Posterior vena cava (tissue), 2 donors: Measurements from ENCODE around the gene HDAC4. TPM values are rescaled to one million over a fixed set of nuclear protein-coding genes. Genes with fewer than 3 reads are reported as not detected.

Source experiments
- DNase-seq: peaks from one replicate; pipeline ENCODE4 v3.0.0-alpha.2; 2020; ENCODE audit warnings: low spot score
- intact Hi-C, 2 donors: fragments of 100-400 bp; cut with DNase I; formaldehyde crosslinking; loops; one replicate each; pipeline versions ENCODE4 v1.14.1 to v1.14.2; 2022 to 2023
- total RNA-seq, 2 donors: library from RNA; stranded (reverse); fragmentation: NEBNext Ultra II Directional; extraction: Animal tissue kit (Norgen Biotek cat#: 25700); gene quantifications; one replicate each; pipeline ENCODE4 v1.2.1, GENCODE V29; 2021
- donor health status: DM: yes; HTN: yes; CAD: no.
- donor health status: DM: yes; HTN: yes; CAD: no.

The HDAC4 gene
- total RNA-seq, 2 donors from 2014 or later: 47.6 to 66.9 TPM

DNA sequence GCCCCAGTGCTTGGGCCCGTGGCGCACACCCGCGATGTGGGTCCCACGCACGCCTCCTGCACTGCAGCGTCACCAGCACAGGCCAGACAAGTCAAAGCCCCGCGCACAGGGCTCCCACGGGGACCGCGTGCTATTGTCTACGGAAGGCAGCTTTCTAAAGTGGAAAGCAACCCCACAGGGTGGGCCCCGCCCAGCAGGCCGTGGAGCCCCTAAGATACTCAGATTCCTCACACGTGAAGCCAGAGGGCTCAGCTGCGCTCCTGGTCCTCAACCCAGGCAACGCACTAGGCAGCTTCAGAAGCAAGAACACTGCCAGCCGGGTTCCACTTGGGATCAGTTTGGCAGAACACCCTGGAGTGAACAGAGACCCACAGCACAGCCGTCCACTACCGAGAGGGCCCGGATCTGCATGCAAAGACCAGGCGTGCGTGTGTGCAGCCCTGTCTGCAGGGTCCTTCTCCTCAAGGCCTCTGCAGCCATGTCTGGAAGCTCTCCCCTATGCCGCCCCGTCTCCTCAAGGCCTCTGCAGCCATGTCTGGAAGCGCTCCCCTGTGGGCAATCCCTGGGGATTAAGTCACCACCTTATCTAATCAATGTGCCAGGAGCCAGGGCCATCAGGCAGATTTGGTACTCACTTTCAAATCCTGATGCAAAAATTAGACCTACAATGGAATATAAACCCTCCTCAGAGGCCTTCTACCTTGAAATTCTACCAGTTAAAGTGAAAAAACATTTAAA, 231.3 kb downstream of the HDAC4 start:
- intact Hi-C loops: no loop called here
- DNase-seq: peak; percentile 57

DNA sequence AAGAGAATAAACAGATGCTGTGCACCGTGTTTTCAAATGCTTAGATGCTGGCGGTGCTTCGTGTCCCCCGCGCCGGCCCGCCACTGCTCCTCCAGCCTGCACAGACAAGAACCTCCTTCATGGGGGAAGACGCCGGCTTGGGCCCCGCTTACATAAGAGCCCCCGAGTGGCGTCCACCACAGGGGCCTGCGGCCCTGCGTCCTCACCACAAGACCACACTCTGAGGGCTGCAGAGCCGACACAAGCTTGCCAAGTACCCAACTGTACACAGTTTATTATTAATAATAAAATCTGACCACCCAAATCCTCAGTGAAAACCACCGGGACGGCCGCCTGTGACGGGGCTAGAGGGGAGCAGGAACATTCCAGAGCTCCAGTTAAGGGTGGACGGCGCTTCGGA, 232.2 kb downstream of the HDAC4 start:
- intact Hi-C loops: no loop called here
- DNase-seq: peak; percentile 62

DNA sequence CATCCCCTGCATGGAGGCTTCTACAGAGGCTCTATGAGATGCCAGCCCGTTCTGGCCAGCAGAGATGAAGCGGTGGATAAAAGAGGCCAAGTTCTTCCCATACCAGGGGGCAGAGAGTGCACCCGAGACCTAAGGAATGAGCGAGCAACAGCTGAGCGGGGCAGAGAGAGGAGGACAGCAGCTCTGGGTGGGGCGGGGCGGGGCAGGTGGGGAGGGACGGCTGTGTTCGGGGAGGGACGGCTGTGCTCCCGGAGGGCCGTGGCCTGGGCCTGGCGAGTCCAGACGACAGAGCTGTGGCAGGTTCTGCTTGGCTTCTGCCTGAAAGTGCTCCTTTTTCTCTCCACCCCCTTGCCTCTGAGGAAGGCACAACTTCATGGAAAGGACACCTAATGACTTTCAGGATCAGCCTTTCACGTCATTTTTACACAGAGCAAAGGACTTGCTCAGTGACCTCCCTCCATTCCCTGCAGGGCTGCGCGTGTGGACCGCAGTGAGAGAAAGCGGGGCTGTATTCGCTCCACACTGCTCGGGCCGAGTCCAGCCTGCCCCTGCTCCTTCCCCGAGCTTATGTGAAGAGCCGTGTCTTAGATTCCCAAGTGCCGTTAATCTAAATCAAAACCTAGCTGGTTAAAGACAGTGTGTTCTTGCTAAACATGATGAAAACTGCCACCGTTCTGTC, 232.9 kb downstream of the HDAC4 start:
- DNase-seq: peak; percentile 55

DNA sequence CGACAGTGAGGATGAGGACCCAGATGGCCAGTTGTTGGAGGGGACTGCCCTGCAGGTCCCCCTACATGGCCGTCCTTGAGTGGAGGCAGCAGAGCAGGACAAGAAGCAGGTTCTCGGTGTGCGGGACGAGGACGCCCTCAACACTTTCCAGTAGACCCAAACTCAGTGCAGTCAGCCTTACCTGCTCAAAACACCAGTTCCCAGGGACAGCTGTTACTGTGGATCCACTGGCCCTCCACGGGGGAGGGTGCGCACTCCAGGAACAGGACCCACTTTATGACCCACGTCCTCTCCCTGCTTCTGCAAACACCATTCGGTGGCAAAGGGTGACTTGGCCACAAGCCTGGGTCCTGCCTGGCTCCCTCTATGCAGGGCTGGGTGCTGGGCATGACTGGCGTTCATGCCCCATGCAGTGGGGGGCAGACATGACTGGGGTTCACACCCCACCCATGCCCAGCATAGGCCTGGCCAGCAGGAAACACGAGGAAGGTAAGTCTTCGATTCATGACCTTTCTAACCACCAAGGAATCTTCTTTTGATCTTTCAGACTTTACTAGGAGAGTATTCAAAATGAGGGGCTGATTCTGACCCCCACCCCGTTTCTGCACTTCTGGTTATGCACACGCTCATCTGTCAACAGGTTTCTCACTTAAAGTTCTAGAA, 233.7 kb downstream of the HDAC4 start:
- peak; percentile 63 for DNase-seq
- intact Hi-C loops: no loop called here

More for the DNA sequence above, 232.9 kb downstream of the HDAC4 start:
- intact Hi-C loops: no loop called here

DNA sequence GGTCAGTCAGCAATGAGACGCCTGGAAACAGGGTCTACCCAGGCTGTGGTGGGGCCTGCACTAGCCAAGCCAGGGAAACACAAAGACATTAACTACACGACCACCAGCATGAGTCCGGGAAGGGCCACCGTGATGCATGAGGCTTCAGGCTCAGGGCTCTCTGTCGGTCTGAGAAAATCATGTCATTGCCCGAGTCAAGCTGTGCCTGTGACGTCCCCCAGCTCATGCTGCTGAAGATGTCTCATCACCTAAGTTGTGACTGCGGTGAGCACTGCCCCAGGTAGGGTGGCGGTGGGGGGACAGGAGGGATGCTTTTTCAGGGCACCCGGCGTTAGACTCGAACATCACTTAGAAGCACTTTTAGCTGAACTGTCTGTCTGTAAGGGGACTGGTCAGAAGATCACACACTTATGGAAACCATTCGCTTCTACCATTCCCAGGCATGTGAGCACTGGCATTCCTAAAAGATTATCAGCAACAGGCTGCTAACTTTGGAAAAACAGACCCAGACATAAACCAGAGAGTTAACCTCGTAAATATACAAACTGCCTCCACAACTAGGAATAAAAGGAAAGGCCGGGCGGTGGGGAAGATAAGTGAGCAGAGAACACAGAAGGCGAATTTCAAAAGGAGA, 234.5 kb downstream of the HDAC4 start:
- DNase-seq: peak; percentile 73
- intact Hi-C loops: no loop called here

DNA sequence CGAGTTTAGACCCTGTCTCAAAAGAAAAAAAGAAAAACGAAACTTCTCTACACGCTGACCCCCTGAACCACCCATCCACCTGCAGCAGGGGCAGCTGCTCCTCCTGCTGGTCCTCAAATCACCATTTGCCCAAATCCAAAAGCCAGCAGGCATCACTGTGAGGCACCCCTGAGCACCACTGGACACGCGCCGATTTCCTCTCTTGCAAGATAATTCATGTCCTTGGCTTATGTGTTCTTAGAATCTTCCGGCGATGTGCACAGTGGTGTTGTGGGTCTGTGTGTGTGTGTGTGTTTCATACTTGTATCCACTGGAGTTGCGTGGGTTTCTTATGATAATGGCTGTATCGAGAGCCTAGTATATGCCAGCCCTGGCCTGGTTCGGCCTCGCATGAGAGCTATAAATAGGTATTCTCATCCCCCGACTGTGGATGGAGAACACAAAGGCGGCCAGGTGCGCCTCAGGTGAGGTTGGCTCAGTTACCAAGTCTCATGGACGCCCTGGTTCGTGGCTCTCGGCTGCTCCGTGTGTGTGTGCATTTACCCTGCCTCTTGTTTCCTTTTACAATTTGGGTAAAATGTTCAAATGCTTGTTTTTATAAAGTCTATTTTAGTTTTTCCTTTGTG, 235.5 kb downstream of the HDAC4 start:
- DNase-seq: peak; percentile 62

DNA sequence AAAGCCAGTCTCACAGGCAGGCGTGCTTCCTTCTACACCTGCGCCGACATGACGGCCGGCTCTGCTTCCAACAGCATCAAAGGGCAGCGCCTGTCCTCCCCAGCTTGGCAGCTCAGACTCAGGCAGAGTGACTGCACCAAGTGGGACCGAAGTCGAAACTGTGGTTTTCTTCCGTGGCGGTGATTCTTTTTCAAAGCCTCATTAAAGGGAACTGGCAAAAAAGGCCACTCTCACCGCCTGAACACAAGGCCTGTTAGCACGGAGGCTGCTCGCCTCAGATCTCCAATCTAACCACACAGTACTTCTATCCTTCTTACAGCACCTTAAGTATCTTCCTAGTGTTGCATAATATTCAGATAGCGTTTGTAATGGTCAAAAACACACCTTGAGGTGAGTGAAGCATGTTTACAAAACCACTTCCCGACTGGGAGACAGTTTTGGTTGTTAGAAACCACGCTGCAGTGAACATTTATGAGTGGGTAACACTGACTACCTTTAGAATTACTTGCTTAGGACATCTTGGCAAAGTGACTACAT, 236.4 kb downstream of the HDAC4 start:
- DNase-seq: peak; percentile 58
- intact Hi-C loops: no loop called here

More for the DNA sequence above, 235.5 kb downstream of the HDAC4 start:
- intact Hi-C loops: no loop called here

DNA sequence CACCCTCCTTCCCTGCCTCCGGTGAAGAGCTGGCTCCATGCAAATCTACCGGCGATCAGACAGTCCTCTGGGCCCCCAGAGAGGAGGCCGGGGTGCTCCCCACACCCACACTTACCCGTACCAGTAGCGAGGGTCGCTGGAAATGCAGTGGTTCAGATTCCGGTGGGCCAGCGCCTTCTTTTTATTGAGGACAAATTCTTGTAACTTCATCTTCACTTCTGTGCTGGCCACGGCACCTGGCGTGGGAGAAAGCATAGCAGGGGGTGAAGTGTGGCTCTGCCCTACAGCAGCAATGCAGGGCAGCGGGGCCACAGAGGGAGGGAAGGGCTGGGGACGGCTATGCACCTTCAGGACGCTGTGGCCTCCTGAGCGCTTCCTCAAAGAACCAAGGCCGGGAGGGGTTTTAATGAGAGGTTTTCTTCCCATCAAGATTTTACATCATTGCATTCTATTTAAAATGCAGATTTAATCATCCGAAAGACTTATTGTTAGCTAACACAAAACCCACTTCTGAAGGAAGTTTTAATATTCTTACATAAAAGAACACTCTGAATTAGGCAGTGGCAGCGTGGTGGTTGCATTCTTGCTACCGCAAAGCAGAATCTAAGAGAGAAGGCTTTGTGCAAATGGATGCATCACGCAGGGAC, 237.0 kb downstream of the HDAC4 start:
- intact Hi-C loops: loop anchor here in 1 of 2 donors (1.0 kb wide), 1 partner anchor 33 kb away; no protein-coding TSS in a partner anchor
- DNase-seq: peak; percentile 55

DNA sequence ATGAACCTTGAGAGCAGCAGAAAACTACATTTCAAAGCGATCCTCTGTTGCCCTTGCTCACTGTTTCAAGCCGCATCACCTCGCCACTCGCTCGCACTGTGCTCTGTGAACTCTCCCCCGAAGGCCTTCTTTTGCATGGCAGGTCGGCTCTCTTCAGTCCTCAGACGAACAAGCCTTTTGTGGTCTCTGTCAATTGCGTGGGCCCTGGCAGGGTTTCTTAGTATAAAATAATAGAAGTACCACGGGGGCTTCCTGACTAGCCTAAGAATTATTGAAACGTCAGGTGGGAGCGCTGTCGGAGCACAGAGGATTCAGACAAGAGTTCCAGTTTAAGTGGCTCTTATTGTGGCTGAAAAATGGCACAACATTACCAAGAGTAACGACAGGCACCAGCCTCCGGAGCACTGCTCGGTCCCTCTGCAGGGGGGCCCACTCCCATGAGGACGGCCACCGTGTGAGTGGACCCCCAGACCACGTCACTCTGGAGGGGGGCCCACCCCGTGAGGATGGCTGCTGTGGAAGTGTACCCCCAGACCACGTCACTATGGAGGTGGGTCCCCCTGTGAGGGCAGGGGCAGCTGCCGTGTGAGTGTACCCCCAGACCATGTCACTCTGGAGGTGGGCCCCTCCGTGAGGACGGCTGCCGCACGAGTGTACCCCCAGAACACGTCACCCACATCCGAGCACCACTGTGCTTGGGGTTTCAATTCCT, 237.7 kb downstream of the HDAC4 start:
- DNase-seq: peak; percentile 35
- intact Hi-C loops: loop anchor here in 1 of 2 donors (1.0 kb wide), 1 partner anchor 34 kb away; no protein-coding TSS in a partner anchor

DNA sequence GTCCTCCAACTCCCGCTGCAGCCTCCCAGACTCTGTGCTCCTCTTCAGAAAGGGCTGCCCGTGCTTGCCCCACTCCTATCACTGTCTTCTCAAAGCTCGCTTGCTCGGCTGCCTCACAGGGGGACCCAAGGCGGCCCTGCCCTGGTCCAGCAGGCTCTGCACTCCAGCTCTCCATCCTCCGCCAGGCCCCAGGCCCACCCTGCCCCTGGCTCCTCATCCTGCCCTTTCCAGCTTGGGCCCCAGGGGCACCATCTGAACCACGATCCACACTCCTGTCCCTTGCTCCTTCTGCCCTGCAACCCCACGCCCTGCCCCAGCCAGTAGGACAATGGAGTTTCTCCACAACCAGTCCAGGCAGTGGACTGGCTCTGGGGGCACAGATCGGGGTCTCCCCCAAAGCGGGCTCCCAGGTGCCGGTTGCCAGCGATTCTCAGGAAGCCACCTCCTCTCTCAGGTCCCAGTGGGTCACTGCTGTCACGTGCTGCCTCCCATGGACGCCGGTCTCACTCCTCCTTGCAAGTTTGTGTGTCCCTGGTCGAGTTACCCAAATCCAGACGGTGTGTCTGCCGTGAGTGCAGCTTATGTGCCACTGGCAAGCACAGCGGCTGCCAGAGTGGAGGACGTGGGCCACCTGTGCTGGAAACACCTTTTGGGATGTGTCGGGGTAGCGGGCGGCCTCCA, 238.5 kb downstream of the HDAC4 start:
- intact Hi-C loops: no loop called here
- peak; percentile 77 for DNase-seq

DNA sequence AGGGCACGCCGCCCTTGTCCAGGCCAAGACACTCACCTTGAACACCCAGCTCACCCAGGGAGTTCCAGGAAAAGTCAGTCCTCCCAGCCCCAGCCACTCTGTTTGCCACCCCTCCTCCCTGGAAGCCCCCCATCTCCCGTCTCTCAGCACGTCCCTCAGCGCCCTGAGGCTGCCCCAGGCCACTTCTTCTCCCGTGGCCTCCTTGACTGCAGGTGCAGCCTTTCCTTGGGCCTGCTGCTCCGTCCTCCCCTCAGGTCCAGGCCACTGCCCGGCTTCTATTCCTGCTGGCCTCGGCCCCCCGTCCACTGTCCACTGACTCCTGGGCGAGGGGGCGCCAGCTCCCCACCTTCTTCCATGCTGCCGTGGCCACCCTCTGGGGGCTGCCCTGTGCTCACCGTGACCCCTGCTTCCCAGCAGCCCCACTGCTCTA, 239.1 kb downstream of the HDAC4 start:
- intact Hi-C loops: no loop called here
- DNase-seq: peak; percentile 56

DNA sequence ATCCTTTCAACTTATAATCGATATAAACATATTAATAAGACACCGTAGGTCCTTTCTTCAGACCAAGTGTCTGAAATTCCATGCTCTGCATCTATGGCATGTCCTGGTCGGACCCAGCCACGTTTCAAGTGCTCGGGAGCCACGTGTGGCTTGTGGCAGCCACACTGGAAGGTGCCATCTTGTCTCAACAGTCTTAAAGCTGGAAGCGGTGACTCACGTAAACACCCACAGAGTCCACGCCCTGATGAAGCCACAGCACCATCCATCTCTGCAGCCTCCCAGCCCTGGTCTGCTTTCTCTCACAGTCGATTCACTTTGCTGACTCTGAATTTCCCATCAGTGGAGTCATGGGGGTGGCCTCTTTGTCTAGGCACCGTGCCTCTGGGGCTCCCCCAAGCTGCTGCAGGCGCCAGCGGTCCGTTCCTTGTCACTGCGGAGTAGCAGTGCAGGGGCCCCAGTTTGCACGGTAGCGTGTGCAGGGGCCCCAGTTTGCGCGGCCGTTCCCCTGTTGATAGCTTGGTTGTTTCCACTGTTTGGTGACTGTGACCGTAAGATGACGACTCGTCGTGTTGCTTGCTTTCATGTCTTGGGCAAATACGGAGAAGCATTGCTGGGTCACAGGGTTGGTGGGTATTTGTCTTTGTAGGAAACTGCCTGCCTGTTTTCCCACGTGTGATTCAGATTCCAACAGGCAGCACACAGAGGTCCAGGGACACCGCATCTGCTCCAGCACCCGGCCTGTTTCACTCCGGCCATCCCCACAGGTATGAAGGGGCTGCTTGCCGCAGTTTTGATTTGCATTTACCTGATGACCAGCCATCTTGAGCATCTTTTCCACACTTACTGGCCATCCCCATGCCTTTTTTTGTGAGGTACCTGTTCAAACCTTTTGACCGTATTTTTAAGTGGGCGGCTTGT, 240.3 kb downstream of the HDAC4 start:
- DNase-seq: peak; percentile 74
- intact Hi-C loops: no loop called here

DNA sequence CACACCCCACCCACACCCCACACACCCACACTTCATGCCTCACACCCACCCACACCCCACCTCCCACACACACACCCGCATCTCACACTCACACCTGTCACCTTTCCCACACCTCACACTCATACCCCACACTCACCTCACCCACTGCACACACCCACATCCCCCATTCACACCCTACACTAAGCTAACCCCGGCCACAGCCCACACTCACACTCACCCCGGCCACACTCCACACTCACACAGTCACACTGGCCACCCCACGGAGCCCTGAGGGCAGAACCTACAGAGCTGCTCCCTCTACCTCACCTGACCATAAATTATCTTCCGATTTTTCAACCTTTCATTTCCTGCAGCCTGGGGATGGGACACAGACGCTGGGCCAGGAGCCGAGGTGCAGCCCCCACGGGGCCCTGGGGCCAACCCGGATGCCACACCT, 241.3 kb downstream of the HDAC4 start:
- intact Hi-C loops: no loop called here

DNA sequence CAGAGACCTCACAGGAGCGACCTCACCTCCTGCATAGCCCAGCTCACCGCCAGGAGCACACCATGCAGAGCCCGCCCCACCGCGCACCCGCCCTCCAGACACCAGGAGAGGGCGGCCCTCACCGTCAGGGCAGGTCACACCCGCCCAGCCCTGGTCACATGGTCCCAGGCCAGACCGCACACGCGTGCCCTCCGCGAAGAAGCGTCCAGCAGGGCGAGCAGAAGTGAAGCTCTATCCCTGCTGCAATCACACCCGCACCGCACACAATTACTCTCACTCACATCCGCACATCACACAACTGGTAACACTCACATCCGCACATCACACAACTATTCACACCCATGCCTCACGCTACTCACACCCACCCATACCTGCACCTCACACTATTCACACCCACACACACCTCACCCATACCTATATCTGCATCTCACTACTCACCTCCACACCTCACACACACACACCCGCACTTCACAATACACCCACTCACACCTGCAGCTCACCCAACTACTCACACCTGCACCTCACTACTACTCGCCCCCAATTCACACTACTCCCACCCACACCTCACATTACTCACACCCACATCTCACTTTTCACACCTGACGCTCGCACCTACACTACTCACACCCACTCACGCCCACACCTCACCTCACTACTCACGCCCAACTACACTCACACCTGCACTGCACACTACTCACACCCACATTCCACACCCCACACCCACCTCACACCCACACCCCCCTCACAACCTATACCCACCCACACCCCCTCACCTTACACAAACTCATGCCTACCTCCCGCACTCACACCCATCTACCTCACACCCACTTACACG, 242.0 kb downstream of the HDAC4 start:
- DNase-seq: peak; percentile 58

More for the DNA sequence above, 241.3 kb downstream of the HDAC4 start:
- DNase-seq: peak; percentile 58

DNA sequence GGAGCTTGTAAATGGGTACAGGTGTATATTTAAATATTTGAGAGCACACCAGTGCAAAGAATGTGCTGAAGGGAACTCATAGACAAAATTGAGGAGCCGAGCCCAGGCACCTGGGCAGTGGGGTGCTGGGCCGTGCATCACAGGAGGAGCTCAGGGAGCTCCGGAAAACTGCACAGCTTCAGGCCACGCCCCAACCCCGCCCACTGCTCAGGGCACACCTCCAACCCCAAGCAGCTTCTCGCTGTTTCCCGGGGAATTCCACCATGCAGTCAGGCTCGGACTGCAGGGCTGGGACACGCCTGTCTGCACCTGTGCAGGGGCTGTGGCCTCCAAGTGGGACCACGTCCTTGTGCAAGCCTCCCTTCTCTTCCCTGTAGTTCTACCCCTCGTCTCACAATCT, 243.0 kb downstream of the HDAC4 start:
- intact Hi-C loops: no loop called here
- peak; percentile 75 for DNase-seq

More for the DNA sequence above, 242.0 kb downstream of the HDAC4 start:
- intact Hi-C loops: no loop called here
